GM19452 (cell line): Measurements from ENCODE around the gene SETD7.
"Not testable (repeated sequence)": the region's sequence is repeated elsewhere in the genome, so short reads cannot be mapped to it uniquely, and the experiment has no call there.

Source experiments
- ATAC-seq: cut with Tn5 transposase; IDR thresholded peaks from one replicate; pipeline ENCODE4 v1.9.1; 2021; ENCODE audit not compliant: unreplicated experiment

Gene SETD7

GRCh38 chr4:139470295-139470694, 85.7 kb downstream of the SETD7 start:
- ATAC-seq = no peak

DNA sequence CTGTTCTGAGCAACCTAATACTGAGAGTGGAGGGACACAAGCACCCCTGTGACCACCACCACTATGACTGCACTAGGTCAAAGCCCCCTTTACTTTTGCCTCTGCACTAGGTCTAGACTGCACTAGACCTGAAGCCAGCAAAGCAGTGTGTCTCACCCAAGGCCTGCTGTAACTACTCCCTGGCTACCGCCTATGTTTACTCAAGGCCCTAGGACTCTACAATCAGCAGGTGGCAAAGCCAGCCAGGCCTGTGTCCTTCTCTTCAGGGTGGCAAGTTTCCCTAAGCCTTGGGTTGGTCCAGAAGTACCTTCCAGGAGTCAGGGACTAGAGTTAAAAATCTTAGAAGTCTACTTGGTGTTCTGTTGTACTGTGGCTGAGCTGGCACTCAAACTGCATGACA, 86.2 kb downstream of the SETD7 start:
- ATAC-seq = no peak

- ATAC-seq = no peak
Measured at GRCh38 chr4:139469216-139469615, 86.8 kb downstream of the SETD7 start.

- not testable (repeated sequence) for ATAC-seq
Measured at GRCh38 chr4:139468756-139469155, 87.3 kb downstream of the SETD7 start.

DNA sequence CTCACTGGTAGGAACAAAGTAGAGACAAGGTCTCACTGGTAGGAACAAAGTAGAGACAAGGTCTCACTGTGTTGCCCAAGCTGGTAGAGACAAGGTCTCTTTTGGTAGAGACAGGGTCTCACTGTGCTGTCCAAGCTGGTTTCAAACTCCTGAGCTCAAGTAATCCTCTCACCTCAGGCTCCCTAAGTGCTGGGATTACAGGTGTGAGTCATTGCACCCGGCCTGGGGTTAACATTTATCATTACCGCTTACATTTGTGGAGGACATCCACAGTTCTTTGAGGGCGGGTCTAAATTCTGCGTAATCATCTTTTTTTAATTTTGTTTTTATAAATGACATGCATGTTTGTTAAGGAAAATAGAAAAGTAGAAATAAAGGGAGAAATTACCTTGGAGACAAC, 90.1 kb downstream of the SETD7 start:
- ATAC-seq = no peak

GRCh38 chr4:139464512-139464911, 91.5 kb downstream of the SETD7 start:
- ATAC-seq = not testable (repeated sequence)

GRCh38 chr4:139461022-139461628, 94.9 kb downstream of the SETD7 start:
- no peak for ATAC-seq

DNA sequence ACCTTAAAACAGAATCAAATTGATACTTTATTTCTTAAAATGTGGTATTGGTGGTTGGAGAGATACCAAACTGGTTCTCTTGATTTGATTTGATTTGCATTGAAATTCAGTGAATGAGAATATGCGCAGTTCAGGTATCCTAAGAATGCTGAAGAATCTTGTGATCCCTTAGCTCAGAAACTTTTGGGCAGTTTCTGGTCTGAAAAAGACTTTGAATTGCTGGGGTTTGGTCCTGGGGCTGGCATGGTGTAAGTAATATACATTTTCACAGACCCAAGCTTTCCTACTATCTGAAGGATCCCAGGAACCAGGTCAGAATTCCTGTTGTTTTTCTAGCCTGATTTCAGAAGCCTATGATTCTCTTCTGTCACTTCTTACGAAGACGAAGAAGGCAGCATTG, 95.5 kb downstream of the SETD7 start:
- ATAC-seq = no peak

- ATAC-seq = no peak
Measured at GRCh38 chr4:139458999-139459398, 97.0 kb downstream of the SETD7 start.

GRCh38 chr4:139458543-139458942, 97.5 kb downstream of the SETD7 start:
- ATAC-seq = no peak

DNA sequence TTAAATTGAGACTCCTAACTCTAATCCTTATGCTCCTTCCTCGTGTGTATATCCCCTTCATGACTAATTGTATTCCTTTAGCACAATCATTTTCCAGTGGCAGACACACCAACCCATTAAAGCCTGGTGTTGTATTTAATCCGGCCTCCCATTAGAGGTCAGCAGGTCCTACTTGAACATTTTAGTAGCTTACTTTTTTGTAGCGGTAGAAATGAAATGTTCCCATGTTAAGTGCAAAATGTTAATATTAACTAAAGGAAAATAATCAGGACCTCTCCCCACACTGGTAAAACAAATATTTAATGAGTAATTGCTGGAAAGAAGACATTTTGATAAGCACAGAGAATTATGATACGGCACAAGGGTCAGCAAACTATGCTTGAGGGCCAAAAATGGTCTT, 98.7 kb downstream of the SETD7 start:
- no peak for ATAC-seq

DNA sequence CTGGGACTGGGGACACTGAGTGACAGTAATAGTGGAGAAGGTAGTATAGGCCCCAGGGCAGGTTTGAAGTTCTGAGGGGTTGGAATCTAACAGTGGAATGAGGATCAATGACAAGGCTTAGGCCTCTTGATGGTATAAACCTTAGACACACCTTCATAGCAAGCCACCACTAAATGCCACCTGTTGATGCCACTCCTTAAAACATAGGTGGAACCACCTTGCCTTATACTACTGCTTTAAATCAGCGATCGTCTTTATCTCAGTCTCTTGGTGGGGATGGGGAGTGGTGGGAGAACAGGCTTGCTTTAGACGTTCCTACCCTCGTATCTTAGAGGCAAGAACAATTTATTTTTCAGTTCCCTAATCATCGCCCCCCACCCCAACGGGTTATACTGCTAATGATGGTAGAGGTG, 100.9 kb downstream of the SETD7 start:
- no peak for ATAC-seq

DNA sequence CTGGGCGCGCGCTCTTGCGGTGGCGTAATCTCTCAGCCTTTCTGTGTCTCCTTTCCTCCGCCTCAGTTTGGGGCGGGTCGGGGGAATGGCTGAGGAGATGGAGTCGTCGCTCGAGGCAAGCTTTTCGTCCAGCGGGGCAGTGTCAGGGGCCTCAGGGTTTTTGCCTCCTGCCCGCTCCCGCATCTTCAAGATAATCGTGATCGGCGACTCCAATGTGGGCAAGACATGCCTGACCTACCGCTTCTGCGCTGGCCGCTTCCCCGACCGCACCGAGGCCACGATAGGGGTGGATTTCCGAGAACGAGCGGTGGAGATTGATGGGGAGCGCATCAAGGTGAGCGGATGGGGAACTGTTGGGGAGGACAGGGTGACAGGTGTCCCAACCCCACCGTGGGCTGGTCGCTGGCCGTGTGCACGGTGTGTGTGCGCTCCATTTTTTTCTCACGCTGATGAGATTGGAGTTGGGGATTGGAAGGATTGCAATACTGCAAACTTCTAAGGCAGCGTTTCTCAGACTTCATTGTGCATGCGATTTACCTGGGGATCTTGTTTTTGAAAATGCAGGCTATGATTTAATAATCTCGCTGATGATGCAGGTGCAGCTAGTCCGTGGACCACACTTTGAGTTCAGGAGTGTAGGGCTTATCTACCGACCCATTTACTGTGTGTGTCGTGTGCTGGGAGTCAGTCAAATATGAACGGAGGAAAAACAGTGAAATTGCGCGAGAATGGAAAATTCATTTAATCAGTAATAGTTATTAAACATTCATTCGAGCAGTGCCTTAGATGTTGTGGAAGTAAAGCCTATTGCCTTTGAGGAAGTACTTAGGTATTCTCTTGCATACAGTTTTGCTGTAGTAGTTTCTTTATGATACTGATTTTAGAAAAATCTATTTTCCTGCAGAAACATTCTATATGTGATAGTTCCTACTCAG, 101.6 kb downstream of the SETD7 start, which contains the start of gene RAB33B:
Gene RAB33B (plus strand): TSS at position 11 of the 935 bp plus-strand sequence. CDS start 75 bp downstream, at position 86.
- no peak for ATAC-seq

- peak; percentile 90 for ATAC-seq
Measured at GRCh38 chr4:139453371-139454110, 102.5 kb downstream of the SETD7 start.

DNA sequence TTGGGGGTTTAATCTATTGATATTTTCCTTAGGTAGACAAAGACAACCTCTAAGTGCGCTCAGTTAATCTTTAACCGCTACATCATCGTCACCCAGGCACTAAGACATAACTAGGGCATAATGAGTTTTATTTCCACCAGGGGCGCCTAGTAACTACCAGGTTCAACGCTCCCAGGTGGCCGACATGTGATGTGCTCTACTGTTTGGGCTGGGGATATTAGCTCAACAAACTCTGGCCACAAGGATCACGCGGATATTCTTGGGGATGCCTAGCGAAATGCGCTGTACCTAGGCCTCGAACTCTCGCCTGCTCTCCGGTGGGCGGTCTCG, 103.0 kb downstream of the SETD7 start:
- ATAC-seq = peak; percentile 51

DNA sequence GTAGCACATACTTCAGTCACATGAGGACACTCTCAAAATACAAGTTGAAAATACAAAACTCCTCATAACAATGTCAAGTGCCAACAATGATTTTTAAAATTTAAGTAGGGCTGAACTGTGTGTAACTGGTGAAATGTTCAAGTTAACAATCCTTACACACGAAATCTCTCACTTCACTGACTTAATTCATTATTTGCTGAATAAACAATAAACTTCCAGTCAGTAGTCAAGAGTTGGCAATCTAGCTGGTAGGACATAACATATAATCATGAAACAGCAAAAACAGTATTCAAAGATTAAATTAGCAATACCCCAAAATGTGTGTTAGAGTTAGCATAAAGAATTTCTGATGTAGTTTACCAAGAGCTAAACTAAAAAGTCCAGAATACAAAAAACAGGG, 104.0 kb downstream of the SETD7 start:
- no peak for ATAC-seq

DNA sequence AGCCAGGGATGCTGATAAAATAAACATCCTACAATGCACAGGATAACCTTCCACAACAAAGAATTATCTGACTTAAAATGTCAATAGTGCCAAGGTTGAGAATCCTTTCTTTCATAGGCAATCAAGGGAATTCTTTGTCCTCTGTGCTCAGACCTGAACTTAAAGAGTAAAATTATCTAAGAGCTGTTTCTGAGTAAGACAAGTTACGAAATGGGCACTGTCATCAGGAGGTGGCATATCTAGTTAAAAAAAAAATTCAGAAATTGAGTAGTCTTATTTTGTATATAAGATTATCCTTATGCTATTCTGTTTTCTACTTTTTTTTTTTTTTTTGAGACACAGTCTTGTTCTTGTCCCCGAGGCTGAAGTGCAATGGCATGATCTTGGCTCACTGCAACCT, 105.4 kb downstream of the SETD7 start:
- no peak for ATAC-seq

DNA sequence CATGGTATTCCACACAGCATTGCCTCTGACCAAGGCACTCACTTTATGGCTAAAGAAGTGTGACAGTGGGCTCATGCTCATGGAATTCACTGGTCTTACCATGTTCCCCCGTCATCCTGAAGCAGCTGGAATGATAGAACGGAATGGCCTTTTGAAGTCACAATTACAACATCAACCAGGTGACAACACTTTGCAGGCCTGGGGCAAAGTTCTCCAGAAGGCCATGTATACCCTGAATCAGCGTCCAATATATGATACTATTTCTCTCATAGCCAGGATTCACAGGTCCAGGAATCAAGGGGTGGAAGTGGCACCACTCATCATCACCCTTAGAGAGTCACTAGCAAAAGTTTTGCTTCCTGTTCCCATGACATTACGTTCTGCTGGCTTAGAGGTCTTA, 108.9 kb downstream of the SETD7 start:
- ATAC-seq = not testable (repeated sequence)
